AG04449 (cell line): ENCODE results near the gene LIF.

Experiments
- CTCF ChIA-PET: fragments of 350-600 bp; formaldehyde crosslinking; extraction: SDS; loops from one replicate; lab custom pipeline; 2021; ENCODE audit warnings: antibody characterized with exemption; lab: Yijun Ruan, JAX
- POLR2A ChIA-PET: fragments of 400-600, 350-600 bp; formaldehyde crosslinking; extraction: SDS; loops from one replicate; lab custom pipeline; 2020; ENCODE audit warnings: antibody characterized with exemption, inconsistent platforms; lab: Yijun Ruan, JAX
- DNase-seq: peaks from one replicate; pipeline ENCODE4 v3.0.0-alpha.2; 2010; ENCODE audit warnings: low read depth, low spot score
- H3K4me3 ChIP-seq: 2 replicates; pipeline ENCODE4 v1.5.1; 2011; ENCODE audit warnings: low read depth, mild to moderate bottlenecking, control low read depth, low read length
- TF ChIP-seq, protein P1 (sequence below): IDR thresholded peaks from one replicate; pipeline ENCODE4 v1.5.1; 2011; ENCODE audit warnings: mild to moderate bottlenecking, moderate library complexity, low read length, control low read depth, inconsistent platforms; ENCODE audit not compliant: insufficient read depth; ENCODE audit errors: missing control alignments

Gene LIF

DNA sequence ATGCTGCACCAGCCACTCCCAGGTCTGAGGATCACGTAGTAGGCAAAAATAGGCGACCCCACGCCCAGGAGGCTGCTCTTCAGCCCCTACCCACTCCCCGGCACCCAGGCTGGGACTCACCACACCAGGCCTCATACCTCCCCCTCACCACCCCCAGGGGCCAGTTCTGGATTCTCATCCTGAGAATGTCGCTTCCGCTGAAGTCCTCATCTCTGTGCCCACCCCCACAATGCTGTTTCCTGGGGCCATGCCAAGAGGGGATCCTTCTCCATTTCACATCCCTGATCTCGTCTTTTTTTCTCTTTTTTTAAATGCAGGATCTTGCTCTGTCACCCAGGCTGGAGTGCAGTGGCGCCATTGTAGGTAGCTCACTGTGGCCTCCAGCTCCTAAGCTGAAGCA is 21.8 kb upstream of the LIF start:
- ChIA-PET CTCF (interaction anchor here (0.6 to 2.6 kb wide), 6 partner anchors 9 to 211 kb away, joined by 3 to 14 read pairs (median 6); partner anchors contain the start of genes CASTOR1 and RNF215), POLR2A (no interaction called here)
- no peak overlapping the region for H3K4me3 ChIP-seq

GRCh38 chr22:30267382-30268302 is 21.1 kb upstream of the LIF start:
- TF ChIP-seq, protein P1, sequence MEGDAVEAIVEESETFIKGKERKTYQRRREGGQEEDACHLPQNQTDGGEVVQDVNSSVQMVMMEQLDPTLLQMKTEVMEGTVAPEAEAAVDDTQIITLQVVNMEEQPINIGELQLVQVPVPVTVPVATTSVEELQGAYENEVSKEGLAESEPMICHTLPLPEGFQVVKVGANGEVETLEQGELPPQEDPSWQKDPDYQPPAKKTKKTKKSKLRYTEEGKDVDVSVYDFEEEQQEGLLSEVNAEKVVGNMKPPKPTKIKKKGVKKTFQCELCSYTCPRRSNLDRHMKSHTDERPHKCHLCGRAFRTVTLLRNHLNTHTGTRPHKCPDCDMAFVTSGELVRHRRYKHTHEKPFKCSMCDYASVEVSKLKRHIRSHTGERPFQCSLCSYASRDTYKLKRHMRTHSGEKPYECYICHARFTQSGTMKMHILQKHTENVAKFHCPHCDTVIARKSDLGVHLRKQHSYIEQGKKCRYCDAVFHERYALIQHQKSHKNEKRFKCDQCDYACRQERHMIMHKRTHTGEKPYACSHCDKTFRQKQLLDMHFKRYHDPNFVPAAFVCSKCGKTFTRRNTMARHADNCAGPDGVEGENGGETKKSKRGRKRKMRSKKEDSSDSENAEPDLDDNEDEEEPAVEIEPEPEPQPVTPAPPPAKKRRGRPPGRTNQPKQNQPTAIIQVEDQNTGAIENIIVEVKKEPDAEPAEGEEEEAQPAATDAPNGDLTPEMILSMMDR, result no peak
- no peak overlapping the region for H3K4me3 ChIP-seq
- ChIA-PET POLR2A (no interaction called here), CTCF (interaction anchor here (0.7 to 2.6 kb wide), 6 partner anchors 8 to 160 kb away, joined by 3 to 14 read pairs (median 6); partner anchors contain the start of genes CASTOR1 and RNF215)
- no peak for DNase-seq

More for the DNA sequence above, 21.8 kb upstream of the LIF start:
- no peak for DNase-seq
- TF ChIP-seq, protein P1, result no peak

DNA sequence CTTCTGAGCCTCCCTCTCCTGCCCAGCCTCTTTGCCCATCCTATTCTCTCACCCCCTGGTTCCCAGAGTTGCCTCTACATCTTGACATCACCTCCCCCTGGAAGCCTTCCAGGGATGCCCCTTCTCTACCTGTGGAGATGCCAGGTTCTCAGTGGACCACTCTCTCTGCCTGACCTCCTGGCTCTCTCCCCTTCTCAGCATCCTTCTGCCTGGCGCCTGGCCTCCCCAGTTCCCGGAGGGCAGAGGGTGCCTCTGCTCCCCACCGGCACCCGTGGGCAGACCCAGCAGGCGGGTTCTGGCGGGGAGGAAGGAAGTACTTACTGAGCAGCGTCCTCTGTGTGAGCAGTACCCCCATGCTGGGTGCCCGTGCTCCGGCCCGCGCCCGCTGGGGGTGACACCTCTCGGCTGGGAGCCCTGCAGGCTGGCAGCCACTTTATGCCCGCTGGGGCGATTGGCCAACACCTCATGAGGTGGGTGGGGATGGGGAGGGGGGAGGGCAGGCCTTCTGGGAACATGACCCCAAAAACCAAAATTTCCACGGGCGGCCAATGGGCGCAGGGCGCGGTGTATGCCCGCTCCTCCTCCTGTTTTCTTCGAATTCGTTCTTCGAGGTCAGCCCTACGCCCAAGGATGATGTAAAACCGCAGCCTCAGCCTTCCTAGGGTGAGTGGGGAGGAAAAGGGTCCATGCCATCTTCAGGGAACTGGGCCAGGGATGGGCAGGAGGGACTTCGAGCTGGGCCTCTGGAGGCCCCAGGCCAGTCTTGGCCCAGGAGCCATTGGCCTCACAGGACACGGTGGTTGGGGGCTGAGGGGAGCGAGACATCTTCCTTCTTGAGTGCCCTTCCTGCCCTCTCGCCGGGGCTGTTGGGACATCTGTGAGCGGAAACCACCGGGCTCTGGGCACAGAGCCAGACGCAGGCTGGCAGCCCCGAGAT is 20.2 kb upstream of the LIF start, which contains the start of gene OSM:
TSS of gene OSM (minus strand) at position 407 of the 937 bp plus-strand sequence. CDS start at position 355, 52 bp downstream.
- DNase-seq, result no peak
- no peak within 1 kb of the TSS for H3K4me3 ChIP-seq
- POLR2A ChIA-PET, result no interaction called here
- CTCF ChIA-PET, result interaction anchor here (0.6 to 2.6 kb wide), 7 partner anchors 7 to 121 kb away, joined by 3 to 14 read pairs (median 5); partner anchors contain the start of genes CASTOR1 and RNF215
- TF ChIP-seq, protein P1, result no peak

- TF ChIP-seq, protein P1, result no peak
- ChIA-PET CTCF (interaction anchor here (0.6 to 3.4 kb wide), 5 partner anchors 10 to 122 kb away, joined by 3 to 66 read pairs (median 5); partner anchors contain the start of gene RNF215), POLR2A (no interaction called here)
- DNase-seq, result no peak
- no peak overlapping the region for H3K4me3 ChIP-seq
Observed at GRCh38 chr22:30265823-30266444, 19.4 kb upstream of the LIF start.

DNA sequence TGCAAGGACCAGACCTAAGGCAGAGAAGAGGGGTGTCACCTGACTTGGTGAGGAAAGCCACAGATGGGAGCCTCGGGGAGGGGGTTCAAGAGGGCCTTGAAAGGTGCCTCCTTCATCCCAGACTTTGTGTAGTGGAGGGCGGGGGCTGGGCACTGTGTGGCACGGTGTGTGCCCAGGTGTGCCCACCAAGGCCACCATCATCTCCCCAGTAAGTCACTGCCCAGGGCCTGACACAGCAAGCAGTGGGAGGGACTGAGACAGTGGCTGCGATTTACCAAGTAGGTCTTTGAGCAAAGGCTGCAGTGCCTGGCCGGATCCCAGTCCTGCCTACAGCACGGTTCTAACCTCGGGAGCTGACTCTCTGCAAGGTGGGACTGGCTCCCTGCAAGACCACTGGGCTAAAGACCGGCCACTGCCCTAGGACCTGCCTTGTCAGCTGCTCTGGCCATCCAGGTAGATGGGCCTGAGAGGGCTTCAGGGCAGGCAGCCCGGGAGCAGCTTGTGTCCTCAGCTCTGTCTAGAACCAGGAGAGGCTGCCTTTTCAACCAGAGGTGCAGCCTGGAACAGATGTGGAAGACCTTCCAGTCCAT is 18.7 kb upstream of the LIF start:
- ChIA-PET POLR2A (no interaction called here), CTCF (interaction anchor here (1.4 to 3.4 kb wide), 6 partner anchors 10 to 160 kb away, joined by 3 to 66 read pairs (median 18); partner anchors contain the start of gene RNF215)
- TF ChIP-seq, protein P1, result no peak
- H3K4me3 ChIP-seq, result no peak overlapping the region
- DNase-seq, result no peak
